GM12801 (cell line): Measurements from ENCODE around the gene EMC7.

Experiments used
- CTCF ChIP-seq: IDR thresholded peaks from one replicate; pipeline ENCODE4 v1.5.1; 2011; ENCODE audit warnings: control low read depth; ENCODE audit not compliant: insufficient read length; ENCODE audit errors: extremely low read depth

The EMC7 gene

GRCh38 chr15:34109797-34110663 lies 8.4 kb upstream of the EMC7 start:
- TF ChIP-seq CTCF: no peak

- TF ChIP-seq CTCF: no peak
Observed at GRCh38 chr15:34107315-34107714, 5.7 kb upstream of the EMC7 start.

- TF ChIP-seq CTCF: no peak
Observed at GRCh38 chr15:34106423-34106822, 4.8 kb upstream of the EMC7 start.

- no peak for TF ChIP-seq CTCF
Observed at GRCh38 chr15:34102175-34102925, 688 bp upstream of the EMC7 start.

- no peak for TF ChIP-seq CTCF
Observed at GRCh38 chr15:34099914-34100313, 1.7 kb downstream of the EMC7 start.

- no peak for TF ChIP-seq CTCF
Observed at GRCh38 chr15:34085746-34086145, 15.9 kb downstream of the EMC7 start.

- TF ChIP-seq CTCF: no peak
Observed at GRCh38 chr15:34084086-34084485, 17.6 kb downstream of the EMC7 start.
